DMS153 treated with DMSO at 0.1 percent for 48 hours (cell line): Measurements from ENCODE around the gene ICAM3.
"Not testable (repeated sequence)": the region's sequence is repeated elsewhere in the genome, so short reads cannot be mapped to it uniquely, and the experiment has no call there.

Experiments used
- DNase-seq: peaks from one replicate; lab custom pipeline; 2025; ENCODE audit not compliant: unreplicated experiment; lab: John Stamatoyannopoulos, UW

The ICAM3 gene

GRCh38 chr19:10339380-10339960 is at the start of gene ICAM3:
Gene ICAM3, minus strand, starts transcription at chr19:10339624. Its CDS starts 10 bp downstream, at chr19:10339614.
- no peak for DNase-seq

- peak; percentile 77 for DNase-seq
These were observed 49.5 kb upstream of the ICAM3 start for GRCh38 chr19:10388957-10389356.

- no peak for DNase-seq
These were observed 45.2 kb upstream of the ICAM3 start for GRCh38 chr19:10384580-10384979.

- not testable (repeated sequence) for DNase-seq
These were observed 43.7 kb upstream of the ICAM3 start for GRCh38 chr19:10383223-10383499.

- peak; percentile 89 for DNase-seq
These were observed 41.1 kb upstream of the ICAM3 start, which contains the start of gene TYK2 for GRCh38 chr19:10380313-10381102. Gene TYK2, minus strand, starts transcription at chr19:10380572. Its CDS starts 2,166 bp downstream, at chr19:10378406.

- no peak for DNase-seq
These were observed 40.5 kb upstream of the ICAM3 start for GRCh38 chr19:10379880-10380312.

GRCh38 chr19:10378124-10378523 is 38.7 kb upstream of the ICAM3 start:
- no peak for DNase-seq

- DNase-seq = not testable (repeated sequence)
These were observed 37.8 kb upstream of the ICAM3 start for GRCh38 chr19:10377140-10377640.

- no peak for DNase-seq
These were observed 35.5 kb upstream of the ICAM3 start for GRCh38 chr19:10374931-10375330.

- no peak for DNase-seq
These were observed 33.3 kb upstream of the ICAM3 start for GRCh38 chr19:10372690-10373089.

- no peak for DNase-seq
These were observed 28.8 kb upstream of the ICAM3 start for GRCh38 chr19:10368101-10368803.

- not testable (repeated sequence) for DNase-seq
These were observed 27.6 kb upstream of the ICAM3 start for GRCh38 chr19:10366950-10367512.

- DNase-seq = no peak
These were observed 26.1 kb upstream of the ICAM3 start for GRCh38 chr19:10365518-10365917.

- DNase-seq = no peak
These were observed 25.2 kb upstream of the ICAM3 start for GRCh38 chr19:10364644-10365043.

GRCh38 chr19:10363789-10364281 is 24.4 kb upstream of the ICAM3 start:
- no peak for DNase-seq

- no peak for DNase-seq
These were observed 22.8 kb upstream of the ICAM3 start for GRCh38 chr19:10362259-10362658.

- no peak for DNase-seq
These were observed 22.2 kb upstream of the ICAM3 start for GRCh38 chr19:10361569-10362011.

- DNase-seq = no peak
These were observed 17.0 kb upstream of the ICAM3 start for GRCh38 chr19:10356431-10356830.

- no peak for DNase-seq
These were observed 14.5 kb upstream of the ICAM3 start for GRCh38 chr19:10353793-10354391.

GRCh38 chr19:10352764-10353671 is 13.6 kb upstream of the ICAM3 start:
- DNase-seq = no peak
